ENCODE measurements around the gene CACNA2D1.

CACNA2D1 gene

GRCh38 chr7:82255706-82256105, 187.9 kb downstream of the CACNA2D1 start:
- Mint-ChIP-seq H3K4me1 (no peaks in the 10 kb centered on the region), H3K4me3 (no peak overlapping the region), H3K36me3 (no peaks in the 10 kb centered on the region), H3K27ac (no peak overlapping the region), H3K27me3 (no peaks in the 10 kb centered on the region), H3K9me3 (peaks cover 4% of the 10 kb centered on the region)
- ATAC-seq (ENCODE audit: low read depth) (no peak), DNase-seq (ENCODE audit: low spot score in 2 of 2) (no peak)

GRCh38 chr7:82250598-82250997, 193.0 kb downstream of the CACNA2D1 start:
- Mint-ChIP-seq H3K27ac (no peak overlapping the region), H3K4me3 (no peak overlapping the region), H3K27me3 (no peaks in the 10 kb centered on the region), H3K4me1 (no peaks in the 10 kb centered on the region), H3K9me3 (peaks cover 4% of the 10 kb centered on the region), H3K36me3 (no peaks in the 10 kb centered on the region)
- ATAC-seq (ENCODE audit: low read depth), result no peak
- DNase-seq (ENCODE audit: low spot score in 2 of 2), result no peak

GRCh38 chr7:82249979-82250378, 193.6 kb downstream of the CACNA2D1 start:
- H3K9me3 Mint-ChIP-seq, result peaks cover 2% of the 10 kb centered on the region
- H3K27me3 Mint-ChIP-seq, result no peaks in the 10 kb centered on the region
- ATAC-seq (ENCODE audit: low read depth) (no peak), DNase-seq (ENCODE audit: low spot score in 2 of 2) (no peak)
- H3K36me3 Mint-ChIP-seq, result no peaks in the 10 kb centered on the region
- H3K4me1 Mint-ChIP-seq, result no peaks in the 10 kb centered on the region
- H3K27ac Mint-ChIP-seq, result no peak overlapping the region
- no peak overlapping the region for H3K4me3 Mint-ChIP-seq

- Mint-ChIP-seq H3K4me3 (no peak overlapping the region), H3K36me3 (no peaks in the 10 kb centered on the region), H3K27ac (no peak overlapping the region), H3K4me1 (no peaks in the 10 kb centered on the region), H3K27me3 (no peaks in the 10 kb centered on the region), H3K9me3 (peaks cover 2% of the 10 kb centered on the region)
- ATAC-seq (ENCODE audit: low read depth) (no peak), DNase-seq (ENCODE audit: low spot score in 2 of 2) (no peak)
Observed at GRCh38 chr7:82247814-82248433, 195.7 kb downstream of the CACNA2D1 start.

GRCh38 chr7:82244947-82245517, 198.5 kb downstream of the CACNA2D1 start:
- ATAC-seq (ENCODE audit: low read depth), result no peak

GRCh38 chr7:82241356-82241755, 202.2 kb downstream of the CACNA2D1 start:
- Mint-ChIP-seq H3K36me3 (no peaks in the 10 kb centered on the region), H3K27me3 (no peaks in the 10 kb centered on the region), H3K9me3 (peaks cover under 1% of the 10 kb centered on the region), H3K4me1 (no peaks in the 10 kb centered on the region), H3K27ac (no peak overlapping the region), H3K4me3 (no peak overlapping the region)
- no peak for ATAC-seq (ENCODE audit: low read depth)
- no peak for DNase-seq (ENCODE audit: low spot score in 2 of 2)

More at GRCh38 chr7:82244947-82245517, 198.5 kb downstream of the CACNA2D1 start:
- Mint-ChIP-seq H3K9me3 (peaks cover 2% of the 10 kb centered on the region), H3K36me3 (no peaks in the 10 kb centered on the region), H3K4me3 (no peak overlapping the region), H3K27ac (no peak overlapping the region), H3K4me1 (no peaks in the 10 kb centered on the region), H3K27me3 (no peaks in the 10 kb centered on the region)
- no peak for DNase-seq (ENCODE audit: low spot score in 2 of 2)

- no peaks in the 10 kb centered on the region for H3K36me3 Mint-ChIP-seq
- H3K4me3 Mint-ChIP-seq, result no peak overlapping the region
- ATAC-seq (ENCODE audit: low read depth) (no peak), DNase-seq (ENCODE audit: low spot score in 2 of 2) (no peak)
- H3K4me1 Mint-ChIP-seq, result no peaks in the 10 kb centered on the region
- peaks cover 3% of the 10 kb centered on the region for H3K9me3 Mint-ChIP-seq
- H3K27me3 Mint-ChIP-seq, result no peaks in the 10 kb centered on the region
- H3K27ac Mint-ChIP-seq, result no peak overlapping the region
Observed at GRCh38 chr7:82235713-82236112, 207.9 kb downstream of the CACNA2D1 start.

- Mint-ChIP-seq H3K27ac (no peak overlapping the region), H3K4me1 (no peaks in the 10 kb centered on the region), H3K9me3 (peaks cover 3% of the 10 kb centered on the region), H3K4me3 (no peak overlapping the region), H3K36me3 (no peaks in the 10 kb centered on the region), H3K27me3 (no peaks in the 10 kb centered on the region)
- no peak for ATAC-seq (ENCODE audit: low read depth)
- DNase-seq (ENCODE audit: low spot score in 2 of 2), result no peak
Observed at GRCh38 chr7:82234457-82235049, 209.0 kb downstream of the CACNA2D1 start.

- Mint-ChIP-seq H3K27ac (no peak overlapping the region), H3K27me3 (no peaks in the 10 kb centered on the region), H3K4me3 (no peak overlapping the region), H3K36me3 (no peaks in the 10 kb centered on the region), H3K9me3 (peaks cover 3% of the 10 kb centered on the region), H3K4me1 (no peaks in the 10 kb centered on the region)
- ATAC-seq (ENCODE audit: low read depth), result no peak
- DNase-seq (ENCODE audit: low spot score in 2 of 2), result no peak
Observed at GRCh38 chr7:82230811-82231581, 212.6 kb downstream of the CACNA2D1 start.

- Mint-ChIP-seq H3K27me3 (no peaks in the 10 kb centered on the region), H3K9me3 (peaks cover 3% of the 10 kb centered on the region), H3K36me3 (no peaks in the 10 kb centered on the region), H3K27ac (no peak overlapping the region), H3K4me3 (no peak overlapping the region), H3K4me1 (no peaks in the 10 kb centered on the region)
- DNase-seq (ENCODE audit: low spot score in 2 of 2) (no peak), ATAC-seq (ENCODE audit: low read depth) (no peak)
Observed at GRCh38 chr7:82229164-82229563, 214.4 kb downstream of the CACNA2D1 start.

- no peak for ATAC-seq (ENCODE audit: low read depth)
- no peaks in the 10 kb centered on the region for H3K4me1 Mint-ChIP-seq
- DNase-seq (ENCODE audit: low spot score in 2 of 2), result no peak
- no peak overlapping the region for H3K4me3 Mint-ChIP-seq
- no peak overlapping the region for H3K27ac Mint-ChIP-seq
- peaks cover 2% of the 10 kb centered on the region for H3K9me3 Mint-ChIP-seq
- H3K36me3 Mint-ChIP-seq, result no peaks in the 10 kb centered on the region
- no peaks in the 10 kb centered on the region for H3K27me3 Mint-ChIP-seq
Observed at GRCh38 chr7:82226191-82226590, 217.4 kb downstream of the CACNA2D1 start.

GRCh38 chr7:82224529-82224928, 219.0 kb downstream of the CACNA2D1 start:
- Mint-ChIP-seq H3K4me1 (no peaks in the 10 kb centered on the region), H3K36me3 (no peaks in the 10 kb centered on the region), H3K9me3 (peaks cover 2% of the 10 kb centered on the region), H3K27ac (no peak overlapping the region), H3K4me3 (no peak overlapping the region), H3K27me3 (no peaks in the 10 kb centered on the region)
- DNase-seq (ENCODE audit: low spot score in 2 of 2) (no peak), ATAC-seq (ENCODE audit: low read depth) (no peak)

GRCh38 chr7:82223580-82223979, 220.0 kb downstream of the CACNA2D1 start:
- Mint-ChIP-seq H3K9me3 (peaks cover 2% of the 10 kb centered on the region), H3K27me3 (no peaks in the 10 kb centered on the region), H3K4me3 (no peak overlapping the region), H3K36me3 (no peaks in the 10 kb centered on the region), H3K27ac (no peak overlapping the region), H3K4me1 (no peaks in the 10 kb centered on the region)
- ATAC-seq (ENCODE audit: low read depth) (no peak), DNase-seq (ENCODE audit: low spot score in 2 of 2) (no peak)

GRCh38 chr7:82221152-82221674, 222.4 kb downstream of the CACNA2D1 start:
- H3K9me3 Mint-ChIP-seq, result peaks cover 2% of the 10 kb centered on the region
- H3K36me3 Mint-ChIP-seq, result no peaks in the 10 kb centered on the region
- no peaks in the 10 kb centered on the region for H3K4me1 Mint-ChIP-seq
- no peaks in the 10 kb centered on the region for H3K27me3 Mint-ChIP-seq
- no peak overlapping the region for H3K4me3 Mint-ChIP-seq
- no peak overlapping the region for H3K27ac Mint-ChIP-seq
- DNase-seq (ENCODE audit: low spot score in 2 of 2), result no peak
- ATAC-seq (ENCODE audit: low read depth), result no peak
